Activated T-helper 17 cell treated with anti-CD3 and anti-CD28 coated beads, Interleukin-2, amount 50 U/mL, for 72 hours (primary cell): ENCODE results near the gene HARBI1. TPM values are rescaled to one million over a fixed set of nuclear protein-coding genes. Genes with fewer than 3 reads are reported as not detected.

ENCODE experiments used
- ATAC-seq: fragments of 150-1000 bp; cut with Tn5 transposase; replicated peaks from 2 replicates; pipeline ENCODE4 v1.10.0; 2021; ENCODE audit warnings: mild to moderate bottlenecking, moderate library complexity
- H3K27ac Mint-ChIP-seq: one replicate; pipeline ENCODE4 v1.8.0; 2022; ENCODE audit warnings: mixed read lengths
- H3K27me3 Mint-ChIP-seq: one replicate; pipeline ENCODE4 v1.8.0; 2022; ENCODE audit warnings: mixed read lengths
- H3K36me3 Mint-ChIP-seq: one replicate; pipeline ENCODE4 v1.8.0; 2022; ENCODE audit warnings: low read depth, mild to moderate bottlenecking, mixed read lengths
- H3K4me1 Mint-ChIP-seq: one replicate; pipeline ENCODE4 v1.8.0; 2022; ENCODE audit warnings: mixed read lengths
- H3K4me3 Mint-ChIP-seq: one replicate; pipeline ENCODE4 v1.8.0; 2022; ENCODE audit warnings: mild to moderate bottlenecking, mixed read lengths
- H3K9me3 Mint-ChIP-seq: one replicate; pipeline ENCODE4 v1.8.0; 2022; ENCODE audit warnings: mixed read lengths
- total RNA-seq, 2 donors: library from RNA; stranded (reverse); gene quantifications; one replicate each; pipeline ENCODE4 v1.2.3, GENCODE V29; 2022

The HARBI1 gene, protein sequence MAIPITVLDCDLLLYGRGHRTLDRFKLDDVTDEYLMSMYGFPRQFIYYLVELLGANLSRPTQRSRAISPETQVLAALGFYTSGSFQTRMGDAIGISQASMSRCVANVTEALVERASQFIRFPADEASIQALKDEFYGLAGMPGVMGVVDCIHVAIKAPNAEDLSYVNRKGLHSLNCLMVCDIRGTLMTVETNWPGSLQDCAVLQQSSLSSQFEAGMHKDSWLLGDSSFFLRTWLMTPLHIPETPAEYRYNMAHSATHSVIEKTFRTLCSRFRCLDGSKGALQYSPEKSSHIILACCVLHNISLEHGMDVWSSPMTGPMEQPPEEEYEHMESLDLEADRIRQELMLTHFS
- 1 to 10 TPM; 2.4 to 4.6 TPM for total RNA-seq

DNA sequence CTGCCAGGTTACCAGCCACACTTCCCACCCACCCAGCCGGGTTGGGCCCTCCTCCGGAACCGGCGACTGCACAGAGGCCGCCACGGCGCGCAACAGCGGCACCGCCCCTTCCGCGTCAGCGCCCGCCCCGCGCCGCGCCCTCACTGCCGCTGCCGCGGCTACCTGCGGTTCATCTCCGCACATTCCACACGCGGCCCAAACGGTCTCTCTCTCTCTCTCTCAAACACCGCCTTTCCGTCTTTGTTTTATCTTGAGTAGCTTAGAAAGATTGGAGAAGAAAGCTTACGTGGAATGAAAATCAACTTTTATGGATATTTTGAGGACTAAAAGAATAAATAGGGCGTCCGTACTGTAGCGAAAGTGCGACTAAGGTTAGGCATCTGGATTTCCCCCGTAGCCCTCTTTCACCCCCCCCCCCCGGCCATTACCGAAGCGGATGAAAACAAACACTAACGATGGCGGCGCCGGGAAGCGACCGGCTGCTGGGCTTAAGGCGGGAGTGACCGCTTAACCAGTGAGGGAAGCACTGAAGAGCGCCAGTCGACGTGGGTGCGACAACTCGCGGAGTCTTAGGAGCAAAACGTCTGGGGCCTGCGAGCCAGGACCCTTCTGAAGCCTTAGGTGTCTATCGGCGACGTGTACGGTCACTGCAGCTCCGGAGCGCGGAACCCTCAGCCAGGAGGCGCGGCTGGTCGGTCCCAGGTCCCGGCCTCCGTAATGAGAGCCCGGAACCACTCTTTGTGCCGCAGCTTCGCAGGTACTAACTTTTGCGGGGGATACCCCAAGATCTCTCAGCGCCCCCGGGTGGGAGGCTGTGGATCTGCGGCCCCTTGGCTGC lies at the start of gene HARBI1, which contains the start of gene ATG13:
Gene HARBI1 (minus strand): TSS at position 94 of the 838 bp plus-strand sequence. CDS start 990 bp downstream, outside the sequence.
Gene ATG13 (plus strand): TSS at position 420 of the 838 bp plus-strand sequence. CDS start 26,739 bp downstream, outside the sequence.
- Mint-ChIP-seq H3K4me1 (peaks cover 15% of the 10 kb centered on the region), H3K4me3 (peak within 1 kb of the TSS; percentile 85), H3K27ac (peak within 1 kb of the TSS; percentile 97), H3K36me3 (peaks cover 27% of the 10 kb centered on the region), H3K27me3 (no peaks in the 10 kb centered on the region), H3K9me3 (no peaks in the 10 kb centered on the region)
- peak; percentile 97 for ATAC-seq

- Mint-ChIP-seq H3K36me3 (peaks cover 92% of the 10 kb centered on the region), H3K27ac (peak overlapping the region; percentile 51), H3K4me1 (peaks cover 14% of the 10 kb centered on the region), H3K9me3 (no peaks in the 10 kb centered on the region), H3K4me3 (no peak overlapping the region), H3K27me3 (no peaks in the 10 kb centered on the region)
- no peak for ATAC-seq
Observed at GRCh38 chr11:46666516-46666915, 49.5 kb upstream of the HARBI1 start.

- Mint-ChIP-seq H3K4me3 (no peak overlapping the region), H3K4me1 (peaks cover 7% of the 10 kb centered on the region), H3K9me3 (no peaks in the 10 kb centered on the region), H3K27me3 (no peaks in the 10 kb centered on the region), H3K27ac (no peak overlapping the region), H3K36me3 (peaks cover 95% of the 10 kb centered on the region)
- ATAC-seq: no peak
Observed at GRCh38 chr11:46665356-46665755, 48.3 kb upstream of the HARBI1 start.

GRCh38 chr11:46664612-46665011 lies 47.6 kb upstream of the HARBI1 start:
- Mint-ChIP-seq H3K27me3 (no peaks in the 10 kb centered on the region), H3K27ac (no peak overlapping the region), H3K9me3 (no peaks in the 10 kb centered on the region), H3K4me1 (peaks cover 4% of the 10 kb centered on the region), H3K4me3 (no peak overlapping the region), H3K36me3 (peaks cover 95% of the 10 kb centered on the region)
- ATAC-seq: no peak

GRCh38 chr11:46663277-46663940 lies 46.4 kb upstream of the HARBI1 start:
- H3K27ac Mint-ChIP-seq: no peak overlapping the region
- ATAC-seq: no peak
- no peaks in the 10 kb centered on the region for H3K27me3 Mint-ChIP-seq
- no peaks in the 10 kb centered on the region for H3K9me3 Mint-ChIP-seq
- H3K4me3 Mint-ChIP-seq: no peak overlapping the region
- H3K36me3 Mint-ChIP-seq: peaks cover 96% of the 10 kb centered on the region
- H3K4me1 Mint-ChIP-seq: no peaks in the 10 kb centered on the region

- Mint-ChIP-seq H3K27me3 (no peaks in the 10 kb centered on the region), H3K36me3 (peaks cover 97% of the 10 kb centered on the region), H3K4me3 (no peak overlapping the region), H3K27ac (no peak overlapping the region), H3K4me1 (no peaks in the 10 kb centered on the region), H3K9me3 (no peaks in the 10 kb centered on the region)
- no peak for ATAC-seq
Observed at GRCh38 chr11:46662366-46662765, 45.3 kb upstream of the HARBI1 start.

DNA sequence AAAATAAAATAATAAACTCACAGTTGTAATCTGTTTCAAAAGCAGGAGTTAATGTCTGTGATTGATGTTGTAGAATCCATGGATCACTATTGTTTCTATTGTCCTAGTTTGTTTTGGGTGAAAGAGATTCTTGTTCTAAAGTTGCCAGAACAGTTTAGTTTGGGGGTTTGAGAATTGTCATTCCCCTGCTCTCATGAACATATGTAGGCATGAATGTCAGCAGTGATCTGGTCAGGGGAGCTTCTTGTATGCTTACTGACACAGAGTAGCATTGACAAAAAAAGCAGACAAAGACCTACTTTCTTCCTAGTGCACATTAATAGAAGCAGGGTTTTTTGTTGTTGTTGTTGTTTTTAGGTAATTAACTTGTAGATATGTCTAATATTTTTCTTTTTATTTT lies 44.8 kb upstream of the HARBI1 start:
- no peaks in the 10 kb centered on the region for H3K27me3 Mint-ChIP-seq
- H3K4me1 Mint-ChIP-seq: no peaks in the 10 kb centered on the region
- no peaks in the 10 kb centered on the region for H3K9me3 Mint-ChIP-seq
- H3K36me3 Mint-ChIP-seq: peaks cover 97% of the 10 kb centered on the region
- no peak overlapping the region for H3K4me3 Mint-ChIP-seq
- no peak overlapping the region for H3K27ac Mint-ChIP-seq
- ATAC-seq: no peak

DNA sequence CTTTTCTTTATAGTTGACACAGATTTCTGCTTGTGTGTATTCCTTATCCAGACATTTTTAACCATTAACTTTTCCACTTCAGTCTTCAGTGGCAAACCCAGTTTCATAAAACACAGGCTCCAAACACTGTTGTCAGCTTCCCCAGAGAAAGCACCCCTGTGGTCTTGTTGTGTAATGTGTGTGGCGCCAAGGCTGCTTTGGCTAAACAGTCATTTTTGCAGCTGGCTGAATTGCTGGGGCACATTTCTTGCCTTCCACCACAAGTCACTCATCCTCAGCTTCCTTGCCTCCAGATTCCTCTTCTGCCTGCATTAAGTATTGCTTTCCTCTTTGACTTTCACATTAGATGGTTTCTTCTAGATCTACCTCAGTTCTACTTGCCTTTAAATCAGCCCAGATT lies 42.9 kb upstream of the HARBI1 start:
- Mint-ChIP-seq H3K36me3 (peaks cover 95% of the 10 kb centered on the region), H3K9me3 (no peaks in the 10 kb centered on the region), H3K27me3 (no peaks in the 10 kb centered on the region), H3K27ac (no peak overlapping the region), H3K4me1 (no peaks in the 10 kb centered on the region), H3K4me3 (no peak overlapping the region)
- ATAC-seq: no peak

- Mint-ChIP-seq H3K9me3 (no peaks in the 10 kb centered on the region), H3K36me3 (peaks cover 86% of the 10 kb centered on the region), H3K27me3 (no peaks in the 10 kb centered on the region), H3K27ac (peak overlapping the region; percentile 51), H3K4me1 (no peaks in the 10 kb centered on the region), H3K4me3 (no peak overlapping the region)
- no peak for ATAC-seq
Observed at GRCh38 chr11:46658259-46658658, 41.2 kb upstream of the HARBI1 start.

DNA sequence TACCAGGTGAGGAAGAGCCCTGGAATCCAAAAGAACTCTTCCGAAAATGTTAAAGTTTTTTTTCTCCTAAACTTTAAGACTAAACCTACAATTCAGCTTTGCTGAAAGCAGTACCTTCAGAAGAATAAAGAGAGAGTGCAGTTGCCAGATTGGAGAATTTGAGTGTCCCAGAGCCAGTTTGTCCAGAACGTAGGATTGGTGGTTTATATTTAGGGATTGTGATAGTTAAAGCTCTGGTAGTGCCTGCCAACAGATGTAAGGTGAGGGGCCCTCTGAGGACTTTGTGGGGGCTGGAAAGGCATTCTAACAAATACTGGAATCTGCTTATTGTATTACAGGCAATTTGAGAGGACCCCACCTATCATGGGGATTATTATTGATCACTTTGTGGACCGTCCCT lies 40.2 kb upstream of the HARBI1 start:
- Mint-ChIP-seq H3K9me3 (no peaks in the 10 kb centered on the region), H3K36me3 (peaks cover 88% of the 10 kb centered on the region), H3K4me3 (no peak overlapping the region), H3K27me3 (no peaks in the 10 kb centered on the region), H3K27ac (peak overlapping the region; percentile 21), H3K4me1 (no peaks in the 10 kb centered on the region)
- ATAC-seq: no peak

- peaks cover 88% of the 10 kb centered on the region for H3K36me3 Mint-ChIP-seq
- no peaks in the 10 kb centered on the region for H3K27me3 Mint-ChIP-seq
- H3K4me3 Mint-ChIP-seq: no peak overlapping the region
- ATAC-seq: no peak
- H3K27ac Mint-ChIP-seq: peak overlapping the region; percentile 33
- no peaks in the 10 kb centered on the region for H3K9me3 Mint-ChIP-seq
- no peaks in the 10 kb centered on the region for H3K4me1 Mint-ChIP-seq
Observed at GRCh38 chr11:46655631-46656030, 38.6 kb upstream of the HARBI1 start.

- ATAC-seq: no peak
- Mint-ChIP-seq H3K9me3 (no peaks in the 10 kb centered on the region), H3K27ac (no peak overlapping the region), H3K4me1 (no peaks in the 10 kb centered on the region), H3K36me3 (peaks cover 91% of the 10 kb centered on the region), H3K4me3 (no peak overlapping the region), H3K27me3 (no peaks in the 10 kb centered on the region)
Observed at GRCh38 chr11:46649180-46649738, 32.2 kb upstream of the HARBI1 start.

DNA sequence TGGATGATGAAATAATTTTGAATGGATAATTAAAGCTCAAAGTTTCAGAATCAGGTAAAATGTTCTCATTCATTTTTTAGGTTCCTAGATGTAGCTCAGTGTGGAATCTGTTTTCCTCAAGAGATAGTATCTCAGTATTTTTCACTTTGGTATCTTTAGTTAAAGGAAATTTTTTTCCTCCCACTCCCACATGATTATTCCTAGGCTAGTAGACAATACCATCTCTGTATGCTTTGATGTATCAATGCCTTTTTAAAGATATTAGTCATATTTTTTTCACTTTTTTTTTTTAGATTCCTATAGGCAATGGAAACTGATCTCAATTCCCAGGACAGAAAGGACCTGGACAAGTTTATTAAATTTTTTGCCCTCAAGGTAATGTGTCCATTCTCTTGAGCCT lies 27.0 kb upstream of the HARBI1 start:
- ATAC-seq: no peak
- H3K4me1 Mint-ChIP-seq: peaks cover 5% of the 10 kb centered on the region
- H3K27ac Mint-ChIP-seq: no peak overlapping the region
- H3K36me3 Mint-ChIP-seq: peaks cover 88% of the 10 kb centered on the region
- no peaks in the 10 kb centered on the region for H3K9me3 Mint-ChIP-seq
- H3K4me3 Mint-ChIP-seq: no peak overlapping the region
- no peaks in the 10 kb centered on the region for H3K27me3 Mint-ChIP-seq

- no peak overlapping the region for H3K27ac Mint-ChIP-seq
- H3K4me1 Mint-ChIP-seq: peaks cover 5% of the 10 kb centered on the region
- no peaks in the 10 kb centered on the region for H3K27me3 Mint-ChIP-seq
- H3K36me3 Mint-ChIP-seq: peaks cover 88% of the 10 kb centered on the region
- no peaks in the 10 kb centered on the region for H3K9me3 Mint-ChIP-seq
- ATAC-seq: no peak
- no peak overlapping the region for H3K4me3 Mint-ChIP-seq
Observed at GRCh38 chr11:46643531-46643930, 26.5 kb upstream of the HARBI1 start.
